HL-60 (cell line): ENCODE data around the gene SOX14.

Experiments used
- GABPA ChIP-seq: IDR thresholded peaks from 2 replicates; pipeline ENCODE4 v1.6.1; 2012; ENCODE audit warnings: low read depth
- POLR2AphosphoS5 ChIP-seq: IDR thresholded peaks from 2 replicates; pipeline ENCODE4 v1.6.1; 2012; ENCODE audit warnings: low read depth
- TF ChIP-seq, protein P1 (sequence below): IDR thresholded peaks from one replicate; pipeline ENCODE4 v1.5.1; 2011; ENCODE audit warnings: low read length, control low read depth, inconsistent platforms; ENCODE audit not compliant: insufficient read depth
- TF ChIP-seq, protein P2 (sequence below): IDR thresholded peaks from 2 replicates; pipeline ENCODE4 v1.6.1; 2012; ENCODE audit warnings: low read depth; ENCODE audit not compliant: insufficient replicate concordance

DNA sequence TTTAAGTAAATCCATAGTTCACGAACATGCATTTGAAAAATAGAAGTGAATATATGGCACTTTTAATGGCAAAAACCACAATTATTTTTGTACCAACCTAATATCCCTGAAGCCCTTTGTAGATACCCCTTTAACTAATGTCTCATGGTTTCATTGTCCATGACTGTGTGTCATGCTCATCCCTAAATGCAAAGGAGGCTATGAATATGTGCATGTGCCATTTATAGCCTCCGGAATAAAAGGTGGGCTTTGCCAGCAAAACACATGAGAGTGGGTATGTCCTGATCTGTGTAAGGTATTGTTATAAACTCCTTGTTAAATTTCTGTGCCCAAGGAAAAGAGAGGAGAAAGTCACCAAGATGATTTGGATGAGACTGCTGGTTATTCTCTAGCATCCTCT lies 20.5 kb upstream of the SOX14 start:
- TF ChIP-seq POLR2AphosphoS5 (no peak), GABPA (no peak)
- TF ChIP-seq, protein P1, sequence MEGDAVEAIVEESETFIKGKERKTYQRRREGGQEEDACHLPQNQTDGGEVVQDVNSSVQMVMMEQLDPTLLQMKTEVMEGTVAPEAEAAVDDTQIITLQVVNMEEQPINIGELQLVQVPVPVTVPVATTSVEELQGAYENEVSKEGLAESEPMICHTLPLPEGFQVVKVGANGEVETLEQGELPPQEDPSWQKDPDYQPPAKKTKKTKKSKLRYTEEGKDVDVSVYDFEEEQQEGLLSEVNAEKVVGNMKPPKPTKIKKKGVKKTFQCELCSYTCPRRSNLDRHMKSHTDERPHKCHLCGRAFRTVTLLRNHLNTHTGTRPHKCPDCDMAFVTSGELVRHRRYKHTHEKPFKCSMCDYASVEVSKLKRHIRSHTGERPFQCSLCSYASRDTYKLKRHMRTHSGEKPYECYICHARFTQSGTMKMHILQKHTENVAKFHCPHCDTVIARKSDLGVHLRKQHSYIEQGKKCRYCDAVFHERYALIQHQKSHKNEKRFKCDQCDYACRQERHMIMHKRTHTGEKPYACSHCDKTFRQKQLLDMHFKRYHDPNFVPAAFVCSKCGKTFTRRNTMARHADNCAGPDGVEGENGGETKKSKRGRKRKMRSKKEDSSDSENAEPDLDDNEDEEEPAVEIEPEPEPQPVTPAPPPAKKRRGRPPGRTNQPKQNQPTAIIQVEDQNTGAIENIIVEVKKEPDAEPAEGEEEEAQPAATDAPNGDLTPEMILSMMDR, result no peak
- TF ChIP-seq, protein P2, sequence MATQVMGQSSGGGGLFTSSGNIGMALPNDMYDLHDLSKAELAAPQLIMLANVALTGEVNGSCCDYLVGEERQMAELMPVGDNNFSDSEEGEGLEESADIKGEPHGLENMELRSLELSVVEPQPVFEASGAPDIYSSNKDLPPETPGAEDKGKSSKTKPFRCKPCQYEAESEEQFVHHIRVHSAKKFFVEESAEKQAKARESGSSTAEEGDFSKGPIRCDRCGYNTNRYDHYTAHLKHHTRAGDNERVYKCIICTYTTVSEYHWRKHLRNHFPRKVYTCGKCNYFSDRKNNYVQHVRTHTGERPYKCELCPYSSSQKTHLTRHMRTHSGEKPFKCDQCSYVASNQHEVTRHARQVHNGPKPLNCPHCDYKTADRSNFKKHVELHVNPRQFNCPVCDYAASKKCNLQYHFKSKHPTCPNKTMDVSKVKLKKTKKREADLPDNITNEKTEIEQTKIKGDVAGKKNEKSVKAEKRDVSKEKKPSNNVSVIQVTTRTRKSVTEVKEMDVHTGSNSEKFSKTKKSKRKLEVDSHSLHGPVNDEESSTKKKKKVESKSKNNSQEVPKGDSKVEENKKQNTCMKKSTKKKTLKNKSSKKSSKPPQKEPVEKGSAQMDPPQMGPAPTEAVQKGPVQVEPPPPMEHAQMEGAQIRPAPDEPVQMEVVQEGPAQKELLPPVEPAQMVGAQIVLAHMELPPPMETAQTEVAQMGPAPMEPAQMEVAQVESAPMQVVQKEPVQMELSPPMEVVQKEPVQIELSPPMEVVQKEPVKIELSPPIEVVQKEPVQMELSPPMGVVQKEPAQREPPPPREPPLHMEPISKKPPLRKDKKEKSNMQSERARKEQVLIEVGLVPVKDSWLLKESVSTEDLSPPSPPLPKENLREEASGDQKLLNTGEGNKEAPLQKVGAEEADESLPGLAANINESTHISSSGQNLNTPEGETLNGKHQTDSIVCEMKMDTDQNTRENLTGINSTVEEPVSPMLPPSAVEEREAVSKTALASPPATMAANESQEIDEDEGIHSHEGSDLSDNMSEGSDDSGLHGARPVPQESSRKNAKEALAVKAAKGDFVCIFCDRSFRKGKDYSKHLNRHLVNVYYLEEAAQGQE, result no peak
